ENCODE measurements around the gene ARID5A. TPM values are rescaled to one million over a fixed set of nuclear protein-coding genes. Genes with fewer than 3 reads are reported as not detected.

ARID5A gene
- total and polyA plus RNA-seq, 5 donors = 13.0 to 31.8 (median 21.6) TPM

GRCh38 chr2:96528006-96528699 lies 8.4 kb upstream of the ARID5A start:
- peaks cover 23% of the 10 kb centered on the region for H3K4me1 ChIP-seq (ENCODE audit: control insufficient read depth, insufficient read depth, low read length)
- DNase-seq = peak; percentile 78 to 88 (median 88)

DNA sequence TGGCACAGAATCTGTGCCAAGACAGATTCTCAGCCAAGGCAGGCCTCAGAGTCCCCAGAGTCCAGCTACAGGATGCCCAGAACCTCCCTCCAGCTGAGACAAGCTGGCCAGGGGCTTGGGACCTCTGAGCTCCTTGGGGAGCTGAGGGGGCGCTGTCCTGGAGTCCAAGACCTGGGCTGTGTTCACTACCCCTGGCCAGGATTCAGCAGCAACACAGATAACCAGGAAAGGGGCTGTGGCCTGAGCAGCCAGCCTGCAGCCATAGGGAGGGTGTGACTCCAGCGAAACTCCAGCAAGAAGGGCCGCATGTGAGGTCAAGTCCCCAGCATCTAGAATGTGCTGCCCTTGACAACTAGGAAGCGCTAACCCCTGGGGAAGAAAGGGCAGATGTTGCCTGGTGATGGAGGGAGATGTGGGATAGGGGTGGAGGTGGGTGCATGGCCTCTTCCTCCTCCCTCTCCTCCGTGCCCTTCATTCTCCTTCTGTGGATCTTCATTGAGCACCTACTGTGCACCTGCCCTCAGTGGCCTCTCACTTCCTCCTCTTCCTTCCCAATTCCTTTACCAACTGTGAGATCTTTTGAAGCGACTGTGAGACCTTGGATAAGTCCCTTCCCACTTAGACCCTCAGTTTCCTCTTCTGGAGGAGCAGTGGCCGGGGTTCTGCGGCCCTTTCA lies 7.7 kb upstream of the ARID5A start:
- H3K4me1 ChIP-seq (ENCODE audit: control insufficient read depth, insufficient read depth, low read length) = peaks cover 25% of the 10 kb centered on the region
- no peaks in the 10 kb centered on the region for H3K27me3 ChIP-seq (ENCODE audit: control insufficient read depth, insufficient read depth)
- intact Hi-C loops (cut with DNase I) = no loop called here
- DNase-seq = peak; percentile 74 to 88 (median 88)
- peak; percentile 32 to 46 for ATAC-seq
- H3K27ac ChIP-seq (ENCODE audit: low read length) = peak overlapping the region; percentile 94
- WGBS = 67% methylated on average over 8 of the region's 8 CpGs
- no peak overlapping the region for H3K4me3 ChIP-seq (ENCODE audit: low read length)
- no peaks in the 10 kb centered on the region for H3K9me3 ChIP-seq (ENCODE audit: control insufficient read depth, low read length)

More at GRCh38 chr2:96528006-96528699, 8.4 kb upstream of the ARID5A start:
- no peaks in the 10 kb centered on the region for H3K9me3 ChIP-seq (ENCODE audit: control insufficient read depth, low read length)
- H3K27me3 ChIP-seq (ENCODE audit: control insufficient read depth, insufficient read depth) = no peaks in the 10 kb centered on the region
- peak overlapping the region; percentile 78 for H3K4me3 ChIP-seq (ENCODE audit: low read length)
- ATAC-seq = peak; percentile 52
- peak overlapping the region; percentile 94 for H3K27ac ChIP-seq (ENCODE audit: low read length)
- WGBS = 14% methylated on average over 14 of the region's 14 CpGs
- intact Hi-C loops (cut with DNase I) = no loop called here

- ATAC-seq (no peak), DNase-seq (peak in 1 of 3 donors; percentile 44)
- Histone ChIP-seq H3K27ac (ENCODE audit: low read length) (peak overlapping the region; percentile 94), H3K9me3 (ENCODE audit: control insufficient read depth, low read length) (no peaks in the 10 kb centered on the region), H3K4me3 (ENCODE audit: low read length) (no peak overlapping the region), H3K4me1 (ENCODE audit: control insufficient read depth, insufficient read depth, low read length) (peaks cover 25% of the 10 kb centered on the region), H3K27me3 (ENCODE audit: control insufficient read depth, insufficient read depth) (no peaks in the 10 kb centered on the region)
- intact Hi-C loops (cut with DNase I) = no loop called here
- WGBS = 85% methylated on average over 9 of the region's 9 CpGs
These were observed 7.0 kb upstream of the ARID5A start for GRCh38 chr2:96529376-96530143.

DNA sequence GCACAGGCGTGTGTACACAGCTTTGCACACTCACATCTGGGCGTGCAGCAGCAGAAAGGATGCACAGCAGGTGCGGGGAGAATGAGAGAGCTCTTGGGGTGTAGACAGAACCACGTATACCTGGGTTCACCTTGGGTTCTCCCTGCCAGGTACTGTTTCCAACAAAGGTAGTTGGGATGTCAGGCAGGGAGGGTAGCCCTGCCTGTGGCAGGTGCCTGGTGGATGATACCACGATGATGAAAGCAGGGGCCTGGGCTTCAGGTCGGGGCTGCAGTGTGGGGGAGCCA lies 6.5 kb upstream of the ARID5A start:
- ATAC-seq = no peak
- H3K27me3 ChIP-seq (ENCODE audit: control insufficient read depth, insufficient read depth) = no peaks in the 10 kb centered on the region
- H3K4me3 ChIP-seq (ENCODE audit: low read length) = no peak overlapping the region
- H3K27ac ChIP-seq (ENCODE audit: low read length) = no peak overlapping the region
- peaks cover 25% of the 10 kb centered on the region for H3K4me1 ChIP-seq (ENCODE audit: control insufficient read depth, insufficient read depth, low read length)
- DNase-seq = no peak
- H3K9me3 ChIP-seq (ENCODE audit: control insufficient read depth, low read length) = no peaks in the 10 kb centered on the region
- intact Hi-C loops (cut with DNase I) = no loop called here
- 81% methylated on average over 6 of the region's 6 CpGs for WGBS

DNA sequence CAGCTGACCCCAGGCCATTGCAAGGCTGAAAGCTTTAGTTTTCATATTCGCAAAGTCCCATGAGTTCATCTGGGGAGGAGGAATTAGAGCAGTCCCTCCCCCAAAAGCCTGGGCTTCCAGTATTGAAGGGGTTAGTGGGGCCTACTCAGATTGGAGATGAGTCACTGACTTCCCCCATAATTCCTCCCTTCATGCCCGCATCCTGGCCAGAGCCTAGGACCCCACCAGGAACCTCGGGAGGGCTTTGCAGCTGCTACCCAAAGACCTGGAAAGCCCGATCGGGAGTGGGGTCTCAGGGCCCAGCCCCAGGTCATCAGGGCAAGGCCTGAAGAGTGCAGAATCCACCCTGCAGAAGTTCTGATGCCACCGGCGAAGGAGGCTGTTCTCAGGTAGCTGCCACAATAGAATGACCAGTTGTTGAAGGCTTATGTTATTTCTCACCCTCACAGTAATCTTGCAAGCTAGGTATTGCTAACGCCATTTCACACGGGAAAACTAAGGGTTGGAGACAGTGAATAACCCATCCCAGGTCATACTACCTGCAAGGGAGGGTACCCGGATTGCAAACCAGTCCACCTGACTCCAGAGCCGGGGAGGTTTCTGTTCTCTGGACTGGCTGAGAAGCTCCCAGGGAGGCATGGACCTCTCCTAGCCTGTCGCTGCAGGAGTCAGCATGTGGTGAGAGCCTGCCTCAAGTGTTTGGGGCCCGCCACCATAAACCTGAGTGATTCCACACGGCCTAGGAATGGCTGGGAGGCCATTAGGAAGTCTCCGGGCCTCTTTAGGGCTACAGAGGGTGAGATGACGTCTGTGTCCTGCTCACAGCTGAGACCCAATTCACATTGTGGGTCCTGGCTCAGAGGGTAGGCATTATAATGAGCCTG lies 5.8 kb upstream of the ARID5A start:
- no peaks in the 10 kb centered on the region for H3K27me3 ChIP-seq (ENCODE audit: control insufficient read depth, insufficient read depth)
- peak in 1 of 3 donors; percentile 40 for DNase-seq
- intact Hi-C loops (cut with DNase I) = no loop called here
- peaks cover 25% of the 10 kb centered on the region for H3K4me1 ChIP-seq (ENCODE audit: control insufficient read depth, insufficient read depth, low read length)
- H3K27ac ChIP-seq (ENCODE audit: low read length) = peak overlapping the region; percentile 49
- H3K4me3 ChIP-seq (ENCODE audit: low read length) = no peak overlapping the region
- 79% methylated on average over 16 of the region's 16 CpGs for WGBS
- H3K9me3 ChIP-seq (ENCODE audit: control insufficient read depth, low read length) = no peaks in the 10 kb centered on the region
- no peak for ATAC-seq

GRCh38 chr2:96531366-96531765 lies 5.2 kb upstream of the ARID5A start:
- H3K27me3 ChIP-seq (ENCODE audit: control insufficient read depth, insufficient read depth) = no peaks in the 10 kb centered on the region
- H3K9me3 ChIP-seq (ENCODE audit: control insufficient read depth, low read length) = no peaks in the 10 kb centered on the region
- no peak overlapping the region for H3K4me3 ChIP-seq (ENCODE audit: low read length)
- H3K4me1 ChIP-seq (ENCODE audit: control insufficient read depth, insufficient read depth, low read length) = peaks cover 25% of the 10 kb centered on the region
- ATAC-seq (no peak), DNase-seq (peak in 2 of 3 donors; percentile 55 to 59)
- peak overlapping the region; percentile 49 for H3K27ac ChIP-seq (ENCODE audit: low read length)
- intact Hi-C loops (cut with DNase I) = no loop called here
- WGBS = 81% methylated on average over 9 of the region's 9 CpGs

DNA sequence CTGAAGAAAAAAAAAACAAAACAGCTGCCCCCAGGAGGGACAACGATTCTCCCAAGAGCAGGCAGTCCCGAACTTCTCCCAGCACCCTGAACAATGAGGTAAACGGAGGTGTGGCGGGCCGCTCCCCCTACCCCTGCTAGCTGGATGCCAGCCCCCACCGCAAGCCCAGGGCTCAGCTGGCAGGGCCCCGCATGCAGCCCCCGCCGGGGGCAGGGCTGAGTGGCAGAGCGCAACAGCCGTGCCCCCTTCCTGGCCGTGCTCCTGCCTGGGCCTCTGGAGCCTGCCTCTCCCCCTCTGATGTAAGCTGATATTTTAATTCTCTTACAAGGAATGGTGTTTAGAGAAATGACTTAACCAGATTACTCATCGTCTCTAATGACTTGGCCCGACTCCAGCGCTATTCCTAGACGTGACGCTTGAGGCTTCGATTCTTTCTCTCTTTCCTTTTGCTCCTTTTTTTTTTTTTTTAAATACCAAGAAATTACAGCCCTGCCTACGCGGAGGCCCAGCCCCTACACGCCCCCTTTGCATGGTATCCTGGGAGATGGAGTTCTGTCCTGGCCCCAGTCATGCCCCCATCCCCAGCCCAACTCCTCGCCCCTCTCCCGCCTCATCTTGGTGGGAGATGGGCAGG lies 4.6 kb upstream of the ARID5A start:
- intact Hi-C loops (cut with DNase I) = no loop called here
- Histone ChIP-seq H3K27ac (ENCODE audit: low read length) (peak overlapping the region; percentile 96), H3K4me1 (ENCODE audit: control insufficient read depth, insufficient read depth, low read length) (peaks cover 25% of the 10 kb centered on the region), H3K9me3 (ENCODE audit: control insufficient read depth, low read length) (no peaks in the 10 kb centered on the region), H3K27me3 (ENCODE audit: control insufficient read depth, insufficient read depth) (no peaks in the 10 kb centered on the region), H3K4me3 (ENCODE audit: low read length) (peak overlapping the region; percentile 17)
- ATAC-seq (peak; percentile 63 to 67), DNase-seq (peak; percentile 93 to 97 (median 97))
- 6% methylated on average over 23 of the region's 23 CpGs for WGBS

- H3K27ac ChIP-seq (ENCODE audit: low read length) = peak overlapping the region; percentile 96
- H3K4me1 ChIP-seq (ENCODE audit: control insufficient read depth, insufficient read depth, low read length) = peaks cover 25% of the 10 kb centered on the region
- DNase-seq (peak in 2 of 3 donors; percentile 48 to 58), ATAC-seq (no peak)
- no peaks in the 10 kb centered on the region for H3K9me3 ChIP-seq (ENCODE audit: control insufficient read depth, low read length)
- no peak overlapping the region for H3K4me3 ChIP-seq (ENCODE audit: low read length)
- intact Hi-C loops (cut with DNase I) = no loop called here
- 71% methylated on average over 7 of the region's 7 CpGs for WGBS
- H3K27me3 ChIP-seq (ENCODE audit: control insufficient read depth, insufficient read depth) = no peaks in the 10 kb centered on the region
These were observed 3.8 kb upstream of the ARID5A start for GRCh38 chr2:96532641-96533291.

- ATAC-seq = peak; percentile 37 to 44
- 11% methylated on average over 8 of the region's 8 CpGs for WGBS
These were observed 3.1 kb upstream of the ARID5A start for GRCh38 chr2:96533292-96534073.

More at GRCh38 chr2:96533292-96534073, 3.1 kb upstream of the ARID5A start:
- H3K4me1 ChIP-seq (ENCODE audit: control insufficient read depth, insufficient read depth, low read length) = peaks cover 25% of the 10 kb centered on the region
- H3K4me3 ChIP-seq (ENCODE audit: low read length) = no peak overlapping the region
- peak overlapping the region; percentile 96 for H3K27ac ChIP-seq (ENCODE audit: low read length)
- DNase-seq = peak; percentile 91 to 94 (median 91)
- H3K27me3 ChIP-seq (ENCODE audit: control insufficient read depth, insufficient read depth) = no peaks in the 10 kb centered on the region
- intact Hi-C loops (cut with DNase I) = no loop called here
- no peaks in the 10 kb centered on the region for H3K9me3 ChIP-seq (ENCODE audit: control insufficient read depth, low read length)
